NT2/D1 (cell line): ENCODE data around the gene OR5B21.

Experiments used
- SUZ12 ChIP-seq: IDR thresholded peaks from 2 replicates; pipeline ENCODE4 v1.6.1; 2011; ENCODE audit not compliant: insufficient read length, insufficient read depth; ENCODE audit errors: extremely low read depth
- ZNF274 ChIP-seq: IDR thresholded peaks from 2 replicates; pipeline ENCODE4 v1.6.1; 2011; ENCODE audit warnings: mild to moderate bottlenecking, low read depth, low read length

- TF ChIP-seq SUZ12 (no peak), ZNF274 (no peak)
These were observed 42.2 kb downstream of the OR5B21 start for GRCh38 chr11:58465690-58466089.
